MCF 10A (cell line): ENCODE results near the gene PLA2G2E. TPM values are rescaled to one million over a fixed set of nuclear protein-coding genes. Genes with fewer than 3 reads are reported as not detected.

ENCODE experiments used
- BruUV-seq: library from RNA; stranded (reverse); fragments of 400-500 nt; replicated peaks from 2 replicates; lab custom pipeline; 2021; lab: Mats Ljungman, UMichigan
- CTCF ChIA-PET: fragments of 300-600 bp; sonication (Branson Sonifier 250); formaldehyde crosslinking; extraction: SDS; loops from one replicate; lab custom pipeline; 2021; ENCODE audit warnings: antibody characterized with exemption, inconsistent platforms; lab: Yijun Ruan, JAX
- POLR2A ChIA-PET: fragments of 300-600, 350-650 bp; sonication (Branson Sonifier 250); formaldehyde crosslinking; extraction: SDS; loops from one replicate; lab custom pipeline; 2020; ENCODE audit warnings: antibody characterized with exemption, inconsistent platforms; lab: Yijun Ruan, JAX
- DNase-seq: peaks from one replicate; pipeline ENCODE4 v3.0.0-alpha.2; 2018; ENCODE audit not compliant: unreplicated experiment
- H3K27ac Mint-ChIP-seq: one replicate; pipeline ENCODE4 v1.8.0; 2022; ENCODE audit warnings: mild to moderate bottlenecking, low read depth, mixed read lengths; ENCODE audit not compliant: unreplicated experiment
- H3K27me3 Mint-ChIP-seq: one replicate; pipeline ENCODE4 v1.8.0; 2022; ENCODE audit warnings: mixed read lengths; ENCODE audit not compliant: insufficient read depth, unreplicated experiment
- H3K36me3 Mint-ChIP-seq: one replicate; pipeline ENCODE4 v1.8.0; 2022; ENCODE audit warnings: mild to moderate bottlenecking, moderate library complexity, mixed read lengths; ENCODE audit not compliant: insufficient read depth, unreplicated experiment
- H3K4me1 Mint-ChIP-seq: one replicate; pipeline ENCODE4 v1.8.0; 2022; ENCODE audit warnings: mixed read lengths; ENCODE audit not compliant: insufficient read depth, unreplicated experiment
- H3K4me3 Mint-ChIP-seq: one replicate; pipeline ENCODE4 v1.8.0; 2022; ENCODE audit warnings: mild to moderate bottlenecking, moderate library complexity, mixed read lengths; ENCODE audit not compliant: unreplicated experiment
- H3K9me3 Mint-ChIP-seq: one replicate; pipeline ENCODE4 v1.8.0; 2022; ENCODE audit warnings: mixed read lengths; ENCODE audit not compliant: unreplicated experiment
- CTCF ChIP-seq: fragments of 200-600 bp; IDR thresholded peaks from one replicate; pipeline ENCODE4 v1.8.0; 2022; ENCODE audit warnings: antibody characterized with exemption, mild to moderate bottlenecking; ENCODE audit not compliant: unreplicated experiment
- intact Hi-C: fragments of 100-400 bp; cut with micrococcal nuclease; formaldehyde crosslinking; loops from 2 replicates; pipeline ENCODE4 v1.14.1; 2022
- total RNA-seq: library from RNA; stranded (reverse); gene quantifications from 2 replicates; pipeline ENCODE4 v1.2.3, GENCODE V29; 2022

The PLA2G2E gene
- total RNA-seq, 1 experiment from 2014 or later, result not detected

GRCh38 chr1:19946971-19947370 is 23.6 kb upstream of the PLA2G2E start:
- H3K27ac Mint-ChIP-seq, result no peak overlapping the region
- H3K4me3 Mint-ChIP-seq, result no peak overlapping the region
- ChIA-PET CTCF (interaction anchor here (1.6 kb wide), 1 partner anchor 28 kb away, joined by 8 read pairs; no protein-coding TSS in a partner anchor), POLR2A (no interaction called here)
- H3K27me3 Mint-ChIP-seq, result no peaks in the 10 kb centered on the region
- no peak for DNase-seq
- H3K36me3 Mint-ChIP-seq, result no peaks in the 10 kb centered on the region
- no TSS peak for BruUV-seq
- intact Hi-C loops, result no loop called here
- TF ChIP-seq CTCF, result no peak
- peaks cover 7% of the 10 kb centered on the region for H3K4me1 Mint-ChIP-seq
- H3K9me3 Mint-ChIP-seq, result no peaks in the 10 kb centered on the region

- POLR2A ChIA-PET, result no interaction called here
- Mint-ChIP-seq H3K9me3 (no peaks in the 10 kb centered on the region), H3K36me3 (no peaks in the 10 kb centered on the region), H3K4me1 (peaks cover 7% of the 10 kb centered on the region), H3K27me3 (no peaks in the 10 kb centered on the region), H3K27ac (no peak overlapping the region), H3K4me3 (no peak overlapping the region)
- TF ChIP-seq CTCF, result no peak
- BruUV-seq, result no TSS peak
- no peak for DNase-seq
- CTCF ChIA-PET, result interaction anchor here (1.6 kb wide), 1 partner anchor 27 kb away, joined by 8 read pairs; no protein-coding TSS in a partner anchor
- intact Hi-C loops, result no loop called here
Observed at GRCh38 chr1:19946331-19946751, 22.9 kb upstream of the PLA2G2E start.

GRCh38 chr1:19945914-19946313 is 22.5 kb upstream of the PLA2G2E start:
- H3K4me3 Mint-ChIP-seq, result no peak overlapping the region
- no peaks in the 10 kb centered on the region for H3K27me3 Mint-ChIP-seq
- H3K27ac Mint-ChIP-seq, result no peak overlapping the region
- TF ChIP-seq CTCF, result no peak
- H3K9me3 Mint-ChIP-seq, result no peaks in the 10 kb centered on the region
- intact Hi-C loops, result no loop called here
- DNase-seq, result no peak
- no TSS peak for BruUV-seq
- CTCF ChIA-PET, result interaction anchor here (1.6 kb wide), 1 partner anchor 27 kb away, joined by 8 read pairs; no protein-coding TSS in a partner anchor
- peaks cover 7% of the 10 kb centered on the region for H3K4me1 Mint-ChIP-seq
- POLR2A ChIA-PET, result no interaction called here
- H3K36me3 Mint-ChIP-seq, result no peaks in the 10 kb centered on the region

- H3K27ac Mint-ChIP-seq, result no peak overlapping the region
- ChIA-PET POLR2A (no interaction called here), CTCF (interaction anchor here (0.6 kb wide), 1 partner anchor 663 kb away, joined by 3 read pairs; no protein-coding TSS in a partner anchor)
- no TSS peak for BruUV-seq
- H3K9me3 Mint-ChIP-seq, result no peaks in the 10 kb centered on the region
- no peaks in the 10 kb centered on the region for H3K4me1 Mint-ChIP-seq
- H3K36me3 Mint-ChIP-seq, result no peaks in the 10 kb centered on the region
- no peaks in the 10 kb centered on the region for H3K27me3 Mint-ChIP-seq
- no peak overlapping the region for H3K4me3 Mint-ChIP-seq
- DNase-seq, result no peak
- no peak for TF ChIP-seq CTCF
- intact Hi-C loops, result no loop called here
Observed at GRCh38 chr1:19942657-19943056, 19.2 kb upstream of the PLA2G2E start.
